HG02623 (cell line): Measurements from ENCODE around the gene KCNJ6.
"Not testable (repeated sequence)": the region's sequence is repeated elsewhere in the genome, so short reads cannot be mapped to it uniquely, and the experiment has no call there.

ENCODE experiments used
- ATAC-seq: cut with Tn5 transposase; IDR thresholded peaks from one replicate; pipeline ENCODE4 v1.9.1; 2021; ENCODE audit warnings: moderate library complexity; ENCODE audit not compliant: unreplicated experiment

KCNJ6 gene

DNA sequence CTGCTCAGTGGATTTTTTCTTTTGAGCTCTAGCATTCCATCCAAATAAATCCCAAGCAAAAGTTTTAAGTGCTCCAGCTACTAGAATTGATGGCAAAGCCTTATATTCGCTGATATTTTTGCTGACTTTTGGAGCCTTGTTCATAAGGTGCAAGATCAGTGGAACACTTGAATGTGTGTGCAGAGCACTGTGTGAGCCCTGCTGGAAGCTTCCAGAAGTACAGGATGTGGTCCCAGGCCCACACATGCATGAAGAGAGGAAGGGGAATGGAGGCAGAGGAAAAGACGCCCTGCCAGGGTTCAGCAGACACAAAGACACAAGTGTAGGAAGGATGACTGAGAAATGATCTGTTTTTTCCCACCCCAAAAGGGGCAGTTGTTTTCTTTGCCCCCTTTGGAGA lies 169.4 kb downstream of the KCNJ6 start:
- ATAC-seq = no peak

DNA sequence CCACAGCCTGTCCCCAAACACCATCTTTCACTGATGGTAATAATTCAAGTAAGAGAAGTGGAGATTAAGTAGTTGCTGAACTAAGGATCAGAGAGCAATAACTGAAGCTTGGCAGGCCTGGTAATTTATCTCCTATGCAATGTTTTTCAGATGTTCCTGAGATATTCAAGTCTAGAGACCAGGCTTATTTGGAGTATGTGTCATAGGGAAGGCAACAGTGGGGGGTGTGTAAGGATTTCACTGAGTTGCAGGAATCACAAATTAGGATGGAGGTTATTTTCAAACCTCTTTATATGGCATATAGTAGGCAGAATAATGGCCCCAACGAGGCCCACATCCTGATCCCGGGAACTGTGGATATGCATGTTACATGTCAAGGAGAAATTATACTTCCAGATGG lies 171.7 kb downstream of the KCNJ6 start:
- ATAC-seq = no peak

DNA sequence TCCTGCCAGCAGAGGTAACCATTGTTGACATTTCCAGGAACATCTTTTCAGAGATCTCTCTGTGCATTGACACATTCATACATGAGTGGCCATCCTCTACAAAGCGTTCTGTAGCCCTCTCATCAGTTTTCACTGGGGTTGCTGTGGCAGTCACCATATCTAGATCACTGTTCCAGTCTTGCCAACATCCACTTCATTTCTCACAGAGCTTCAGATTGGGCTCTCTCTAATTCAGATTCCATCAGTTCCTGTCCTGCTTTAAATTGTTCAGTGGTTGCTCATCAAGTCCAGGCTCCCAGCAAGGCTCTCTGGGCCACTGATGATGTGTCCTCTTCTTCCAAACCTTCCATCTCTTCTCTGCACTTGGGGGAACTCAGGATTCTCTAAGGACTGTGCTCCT lies 173.7 kb downstream of the KCNJ6 start:
- ATAC-seq = no peak

DNA sequence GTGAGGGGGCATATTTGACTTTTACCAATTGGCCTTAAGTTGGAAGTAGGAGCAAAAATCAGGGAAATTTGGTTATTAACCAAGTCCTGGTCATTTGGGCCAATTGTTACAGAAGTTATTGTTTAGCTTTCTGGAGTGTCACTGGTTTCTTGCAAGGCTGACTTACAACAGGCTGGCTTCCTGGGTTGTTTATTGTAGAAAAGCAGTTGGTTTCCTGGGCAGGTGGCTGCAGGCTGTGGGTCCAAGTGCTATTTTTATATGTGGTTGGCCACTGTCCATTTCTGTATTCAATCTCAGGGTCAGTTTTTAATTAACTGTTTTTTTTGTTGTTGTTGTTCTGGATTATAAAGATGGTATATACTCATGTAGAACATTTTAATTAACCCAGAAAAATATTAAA lies 174.1 kb downstream of the KCNJ6 start:
- ATAC-seq = no peak

DNA sequence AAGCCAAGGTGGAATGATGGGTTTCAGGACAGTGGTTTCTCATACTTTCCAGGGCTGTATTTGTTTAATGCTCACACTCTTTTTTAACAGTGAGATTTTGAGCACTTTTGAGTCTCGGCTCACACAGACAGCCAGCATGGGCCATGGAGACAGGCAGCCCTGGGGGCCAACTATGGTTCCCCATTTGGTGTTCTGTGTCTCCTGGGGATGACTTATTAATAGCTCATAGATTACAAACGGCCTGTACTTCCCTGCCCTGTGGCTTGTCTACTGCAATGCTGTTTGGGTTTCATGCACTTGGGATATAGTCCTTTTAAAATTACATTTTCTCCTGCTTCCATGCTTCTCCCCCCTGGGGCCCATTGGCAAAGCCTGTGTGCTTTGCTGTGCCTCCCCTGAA lies 178.3 kb downstream of the KCNJ6 start:
- ATAC-seq = no peak

DNA sequence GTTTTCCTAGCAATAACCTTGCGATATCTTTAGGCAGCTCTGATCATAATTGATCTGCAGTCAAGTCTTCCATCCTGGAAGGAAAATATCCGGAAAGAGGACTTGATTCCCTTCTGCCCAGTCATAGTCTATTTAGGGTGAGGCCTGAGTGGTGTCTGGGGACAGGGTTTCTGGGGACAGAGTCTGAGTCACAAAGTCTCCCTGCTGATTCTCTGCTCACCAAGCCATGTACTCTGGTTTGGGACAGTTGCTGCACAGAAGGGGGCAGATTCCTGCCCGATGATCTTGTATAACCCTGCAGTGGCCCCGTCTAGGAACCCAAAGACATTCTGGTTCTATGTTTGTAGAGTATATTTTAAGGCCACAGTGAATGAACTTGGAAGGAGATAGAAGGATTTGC lies 178.8 kb downstream of the KCNJ6 start:
- ATAC-seq = no peak

DNA sequence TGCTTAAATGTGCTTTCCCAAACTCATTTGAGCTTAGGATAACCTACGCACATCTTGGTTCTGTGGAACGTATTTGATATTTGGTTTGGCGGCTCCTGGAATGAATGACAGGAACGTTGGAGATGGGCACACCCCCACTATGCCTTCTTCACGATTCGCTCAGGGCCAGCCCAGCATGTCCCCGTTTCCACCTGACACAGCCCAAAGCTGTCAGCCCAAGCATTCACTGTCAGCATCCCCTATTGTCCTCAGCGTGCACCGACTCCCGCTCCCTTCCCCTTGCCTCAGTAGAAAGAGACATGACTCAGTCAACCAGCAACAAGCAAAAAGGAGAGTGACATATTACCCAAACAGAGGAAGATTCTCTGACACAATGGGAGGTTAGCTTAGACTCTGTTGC lies 181.4 kb downstream of the KCNJ6 start:
- no peak for ATAC-seq

DNA sequence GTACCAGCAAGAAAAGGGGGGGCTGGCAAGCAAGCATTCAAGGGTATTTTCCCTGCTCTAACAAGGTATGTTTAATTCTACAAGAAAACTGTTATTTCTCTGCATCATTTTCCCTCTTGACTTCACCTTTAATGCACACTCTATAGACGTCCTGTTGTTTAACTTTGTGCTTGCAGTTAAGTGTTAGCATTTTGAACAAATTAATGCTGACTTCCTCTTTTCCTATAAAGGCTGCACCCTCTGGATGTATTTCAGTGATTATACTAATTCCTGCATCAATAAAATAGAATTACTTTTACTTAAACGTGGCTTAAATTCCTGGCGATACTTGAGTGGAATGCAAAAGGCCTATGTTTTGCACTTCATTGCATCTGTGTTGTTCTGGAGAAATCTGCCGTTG lies 183.3 kb downstream of the KCNJ6 start:
- ATAC-seq = no peak

DNA sequence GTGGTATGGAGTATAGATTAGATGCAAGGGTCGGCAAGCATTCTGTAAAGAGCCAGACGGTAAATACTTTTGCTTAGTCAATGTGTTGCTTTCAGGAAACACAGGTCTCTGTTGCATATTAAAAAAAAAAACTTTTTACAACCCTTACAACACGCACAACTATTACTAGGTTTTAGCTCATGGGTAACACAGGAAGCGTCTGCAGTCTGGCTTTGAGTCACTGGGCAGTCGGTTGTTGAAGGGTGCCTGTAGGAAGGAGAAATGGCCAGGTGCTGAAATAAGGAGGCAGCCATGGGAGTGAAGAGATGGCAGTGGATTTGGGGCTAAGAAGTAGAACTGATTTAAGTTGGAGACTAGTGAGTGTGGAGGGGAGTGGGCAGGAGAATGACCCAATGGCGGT lies 192.1 kb downstream of the KCNJ6 start:
- ATAC-seq = no peak

DNA sequence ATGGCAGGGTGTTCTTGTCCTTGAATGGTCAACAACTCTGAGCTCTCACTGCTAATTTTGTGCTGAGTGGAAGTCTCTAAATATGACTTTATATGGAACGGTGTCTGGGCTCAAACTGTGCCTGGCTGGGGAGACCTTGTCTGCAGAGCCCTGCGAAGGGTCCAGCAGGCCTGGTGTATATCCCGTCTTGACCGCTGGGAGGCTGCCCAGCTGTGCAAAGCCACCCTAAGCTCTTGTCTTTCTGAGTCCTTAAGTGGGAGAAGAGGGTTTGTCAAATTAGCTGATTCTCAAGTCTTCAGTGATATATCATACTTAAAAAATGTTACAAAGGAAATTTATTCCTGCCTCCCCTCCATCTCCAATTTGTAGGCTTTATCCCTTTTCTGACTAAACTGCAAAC lies 198.7 kb downstream of the KCNJ6 start:
- ATAC-seq = no peak

DNA sequence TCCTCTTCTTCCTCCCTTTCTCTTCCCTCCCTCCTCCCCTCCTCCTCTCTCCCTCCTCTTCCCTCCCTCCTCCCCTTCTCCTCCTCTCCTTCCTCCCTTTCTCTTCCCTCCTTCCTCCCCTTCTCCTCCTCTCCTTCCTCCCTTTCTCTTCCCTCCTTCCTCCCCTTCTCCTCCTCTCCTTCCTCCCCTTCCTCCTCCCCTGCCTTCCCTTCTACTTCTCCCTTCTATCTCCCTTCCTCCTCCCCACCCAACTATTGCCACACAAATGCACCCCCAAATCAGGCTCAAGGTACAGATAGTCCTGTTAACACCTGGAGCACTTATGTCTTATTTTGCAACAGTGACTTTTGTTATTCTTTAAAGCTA lies 203.7 kb downstream of the KCNJ6 start:
- ATAC-seq = not testable (repeated sequence)

DNA sequence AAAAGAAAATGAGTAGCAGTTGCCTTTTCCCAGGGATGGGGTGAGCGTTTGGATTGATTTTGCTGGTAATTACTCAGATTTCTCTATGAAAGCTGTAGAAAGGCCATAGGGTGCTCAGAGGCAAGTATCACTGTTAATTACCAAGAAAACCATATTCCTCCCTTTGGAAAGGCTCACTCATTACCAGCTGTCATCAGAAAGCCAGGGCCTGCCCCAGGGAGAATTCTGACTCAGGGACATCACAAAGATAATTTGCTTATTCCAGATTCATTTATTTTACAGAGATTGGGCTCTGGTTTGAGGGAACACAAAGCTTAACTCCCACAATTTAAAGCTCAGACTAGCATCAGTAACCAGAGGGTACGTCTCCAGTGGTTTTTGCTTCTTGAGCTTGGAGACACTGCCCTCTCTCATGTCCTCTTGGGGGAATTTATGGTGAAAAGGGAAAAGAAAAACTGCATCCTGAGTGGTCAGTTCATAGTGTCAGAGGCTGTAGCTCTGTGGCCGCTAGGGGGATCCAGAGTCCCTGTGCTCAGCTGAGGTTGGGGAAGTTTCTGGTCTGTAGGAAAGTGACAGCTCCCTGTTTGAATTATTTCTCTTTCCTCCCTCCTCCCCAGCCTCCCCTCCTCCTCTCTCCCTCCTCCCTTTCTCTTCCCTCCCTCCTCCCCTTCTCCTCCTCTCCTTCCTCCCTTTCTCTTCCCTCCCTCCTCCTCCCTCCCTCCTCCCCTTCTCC lies 204.3 kb downstream of the KCNJ6 start:
- peak; percentile 72 for ATAC-seq

DNA sequence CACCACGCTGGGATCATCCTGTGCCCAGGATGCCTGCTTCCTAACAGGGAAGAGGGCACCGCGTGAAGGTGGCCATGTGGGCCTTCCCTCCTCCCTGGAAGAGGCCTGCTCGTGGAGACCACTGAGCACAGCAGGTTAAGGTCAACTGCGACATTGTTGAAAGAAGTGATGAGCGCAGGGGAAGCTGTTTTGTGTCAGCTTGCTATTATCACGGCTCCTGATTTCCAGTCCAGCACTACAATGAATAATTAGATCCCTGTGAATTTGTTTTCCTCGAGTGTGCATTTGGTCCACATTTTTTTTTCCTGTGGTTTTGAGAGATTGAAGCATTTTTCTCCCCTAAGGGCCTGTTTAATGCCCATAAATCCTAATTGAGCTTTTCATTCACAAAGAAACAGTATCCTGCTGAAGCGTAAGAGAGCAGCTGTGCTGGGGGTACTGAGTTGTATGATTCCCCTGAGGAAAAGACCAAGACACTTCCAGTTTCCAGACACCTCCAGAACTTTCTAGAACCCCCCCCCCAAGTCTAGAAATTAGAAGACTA lies 204.9 kb downstream of the KCNJ6 start:
- ATAC-seq = no peak

DNA sequence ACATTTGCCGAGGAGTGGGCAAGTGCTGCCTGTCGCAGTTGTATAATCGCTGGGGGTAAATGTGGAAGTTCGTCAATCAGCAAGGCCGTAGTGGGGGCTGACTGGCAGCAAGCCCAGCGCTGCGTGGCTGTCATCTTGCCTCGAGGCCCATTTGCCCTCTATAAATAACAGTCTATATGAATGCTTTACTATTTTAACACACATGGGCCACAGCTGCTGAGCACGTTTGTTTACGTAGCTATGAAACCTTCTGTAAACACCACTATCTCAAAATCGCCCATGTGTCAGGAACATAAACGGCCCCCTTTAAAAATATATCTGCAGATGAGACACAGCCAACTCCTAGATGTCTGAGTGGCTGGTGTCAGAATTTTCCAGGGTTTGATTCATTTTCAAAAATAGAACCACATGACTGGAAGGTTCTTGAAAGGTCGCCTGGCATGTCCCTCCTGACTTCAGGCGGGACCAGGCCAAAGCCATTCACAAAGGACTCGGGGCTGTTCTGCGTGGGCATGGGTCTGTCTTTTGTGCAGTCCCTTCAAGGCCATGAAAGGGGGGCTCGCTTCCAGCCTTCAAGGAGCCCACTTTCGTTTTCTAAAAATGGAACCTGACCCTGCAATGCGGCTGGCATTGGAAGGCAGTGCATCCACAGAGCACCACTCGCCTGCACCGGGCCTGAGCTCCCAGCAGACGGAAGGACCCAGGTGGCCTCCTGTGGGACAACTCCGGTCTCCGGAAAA lies 205.5 kb downstream of the KCNJ6 start:
- ATAC-seq = no peak

DNA sequence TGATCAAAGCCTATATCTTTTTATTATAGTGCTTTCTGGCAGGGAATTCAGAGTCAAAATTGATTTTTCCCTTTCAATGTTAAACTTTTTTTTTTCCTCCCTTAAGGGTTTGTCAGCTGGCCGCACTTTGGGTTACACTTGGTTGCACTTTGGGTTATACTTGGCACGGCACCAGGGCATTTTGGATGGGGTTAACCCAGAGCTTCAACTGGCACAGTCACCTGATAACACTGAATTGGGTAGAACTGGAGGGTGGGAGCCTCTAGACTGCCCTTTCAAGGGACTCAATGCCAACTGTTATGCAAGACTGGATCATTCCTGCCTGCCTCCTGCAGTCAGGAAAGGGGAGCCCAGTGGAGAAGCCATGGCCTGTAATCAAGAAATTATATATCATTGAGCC lies 211.5 kb downstream of the KCNJ6 start:
- no peak for ATAC-seq

DNA sequence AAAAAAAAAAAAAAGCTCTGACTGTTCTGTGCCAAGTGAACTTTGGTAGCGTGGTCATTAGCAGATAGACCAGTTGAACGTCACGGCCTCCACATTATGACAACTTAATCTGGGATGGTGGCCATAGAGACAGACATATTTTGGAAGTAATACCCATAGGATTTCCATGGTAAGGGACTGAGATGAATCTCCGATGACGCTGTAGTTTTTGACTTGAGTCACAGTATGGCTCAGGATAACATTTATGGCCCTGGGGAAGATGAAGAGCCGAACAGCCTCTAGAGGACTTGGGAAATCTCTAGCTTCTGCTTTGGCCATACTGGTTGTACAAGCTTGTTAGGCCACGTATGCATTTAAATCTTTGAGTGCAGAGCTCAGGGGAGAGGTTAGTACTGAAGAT lies 214.0 kb downstream of the KCNJ6 start:
- ATAC-seq = no peak

DNA sequence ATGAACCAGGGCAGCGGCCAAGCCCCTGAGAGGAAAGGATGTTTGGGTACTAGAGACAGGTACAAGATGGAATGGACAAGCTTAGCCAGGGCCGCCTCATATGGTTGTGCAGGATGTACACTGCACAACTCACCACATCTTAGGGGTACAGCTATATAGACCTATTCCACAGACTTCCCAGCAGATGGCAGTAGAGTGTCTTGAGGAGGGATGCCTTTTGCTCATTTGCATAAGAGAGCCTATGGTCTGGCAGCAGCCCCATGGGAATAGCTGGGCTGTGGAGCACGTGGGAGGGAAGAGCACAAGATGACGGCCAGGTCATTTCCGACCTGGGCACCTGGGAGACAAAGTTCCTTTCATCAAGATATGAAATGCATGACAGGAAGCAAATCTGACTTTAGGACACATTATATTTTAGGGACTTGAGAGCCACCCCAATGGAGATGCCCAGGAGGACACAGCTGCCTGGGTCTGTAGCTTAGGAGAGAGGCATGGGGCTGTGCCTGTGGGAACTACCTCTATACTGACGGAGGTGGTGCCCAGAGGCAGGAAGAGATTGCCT lies 215.5 kb downstream of the KCNJ6 start:
- ATAC-seq = peak; percentile 74

DNA sequence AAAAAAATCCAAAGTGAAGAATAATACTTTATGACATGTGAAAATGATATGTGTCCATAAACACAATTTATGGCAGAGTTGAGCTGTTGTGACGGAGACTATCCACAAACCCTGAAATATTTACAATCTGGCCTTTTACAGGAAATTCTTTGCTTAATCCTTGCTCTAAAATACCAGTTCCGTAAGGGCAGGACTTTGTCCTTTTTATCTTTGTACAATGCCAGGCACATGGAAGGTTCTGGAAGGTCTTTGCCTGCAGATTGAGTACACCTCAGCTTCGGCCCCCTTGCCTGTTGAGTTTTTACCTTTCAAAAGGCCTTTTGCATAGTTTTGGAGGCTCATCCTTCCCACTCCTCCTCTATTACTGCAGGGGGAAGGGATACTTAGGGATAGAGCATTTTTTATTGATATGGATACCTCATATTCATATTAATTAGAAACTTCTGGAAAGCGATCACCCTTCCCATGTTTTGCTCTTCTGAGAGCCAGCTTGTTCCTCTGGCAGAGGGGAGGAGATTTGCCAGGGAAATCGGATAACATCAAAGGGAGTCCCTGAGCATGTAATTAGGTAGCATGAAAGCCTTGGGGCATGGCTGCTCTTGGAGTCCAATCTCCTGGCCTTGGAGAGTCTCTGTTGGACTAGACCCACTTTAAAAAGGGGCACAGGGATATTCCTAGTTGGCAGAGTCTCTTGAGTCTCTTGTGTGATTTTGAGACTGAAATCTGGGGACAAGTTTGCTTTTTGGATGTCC lies 217.1 kb downstream of the KCNJ6 start:
- ATAC-seq = no peak

DNA sequence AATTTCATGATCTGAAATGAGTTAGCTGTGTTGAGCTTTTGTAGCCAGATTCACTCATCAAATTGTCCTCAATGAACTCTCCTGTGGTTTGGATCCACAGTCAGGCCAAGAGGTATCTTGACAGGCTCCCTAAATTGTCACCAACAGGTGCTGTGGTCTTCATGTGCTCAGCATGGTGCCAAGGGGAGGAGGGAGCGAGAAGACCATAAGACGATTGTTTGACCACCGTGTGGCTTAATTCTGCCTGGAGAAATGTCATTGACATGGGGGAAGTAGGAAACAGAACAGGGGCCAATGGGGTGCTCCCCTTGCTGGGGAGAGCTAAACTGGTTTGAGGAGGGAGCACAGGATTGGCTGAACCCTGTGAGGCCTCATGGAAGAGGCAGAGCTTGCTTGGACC lies 219.3 kb downstream of the KCNJ6 start:
- no peak for ATAC-seq

DNA sequence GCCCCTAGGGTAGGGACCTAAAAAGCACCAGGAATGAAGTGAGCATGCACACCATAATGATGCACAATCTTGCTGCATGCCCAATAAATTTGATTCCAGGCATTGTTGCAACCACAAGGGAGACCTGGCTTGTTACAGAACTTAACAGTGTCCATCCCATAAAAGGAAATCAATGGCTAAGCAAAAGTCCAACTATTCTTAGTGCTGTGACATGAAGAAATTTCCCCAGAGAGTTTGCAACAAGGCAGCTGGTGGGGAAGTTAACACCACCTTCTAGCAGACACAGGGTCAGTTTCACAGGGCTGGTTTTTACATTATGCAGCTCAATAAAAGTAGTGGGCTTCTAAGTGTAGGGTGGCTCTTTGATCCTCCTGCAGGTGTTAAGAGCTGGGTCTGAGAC lies 221.1 kb downstream of the KCNJ6 start:
- no peak for ATAC-seq

DNA sequence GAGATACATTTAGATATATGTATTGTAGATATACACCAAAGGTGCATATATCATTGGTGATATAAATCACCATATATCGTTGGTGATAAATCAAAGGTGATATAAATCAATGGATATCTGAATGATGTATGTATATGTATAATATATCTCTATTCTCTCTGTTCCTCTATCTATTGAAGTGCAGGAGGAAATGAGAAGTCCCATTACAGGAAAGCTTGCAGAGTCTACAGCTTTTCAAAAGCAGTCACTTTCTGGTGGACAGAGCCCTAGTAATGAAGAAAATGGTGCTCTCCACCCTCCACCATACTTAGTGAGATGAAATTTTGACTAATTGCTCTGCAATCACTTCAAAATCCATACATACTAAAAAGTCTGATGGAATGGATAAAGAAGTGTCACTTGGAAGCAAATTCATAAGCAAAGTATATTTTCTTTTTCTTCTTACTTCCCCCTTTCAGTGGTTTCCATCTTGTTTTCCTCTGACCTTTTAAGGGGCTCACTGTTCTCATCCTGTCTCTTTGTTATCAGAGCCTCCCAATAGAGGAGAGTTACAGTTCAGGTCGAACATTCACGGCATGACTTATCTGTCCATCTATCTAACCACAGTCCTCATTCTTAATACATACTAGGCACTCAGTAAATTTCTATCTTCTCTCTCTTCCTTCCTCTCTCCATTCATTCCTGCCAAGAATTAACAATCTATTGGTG lies 227.2 kb downstream of the KCNJ6 start:
- ATAC-seq = no peak
